Fibroblast of skin of right quadriceps (primary cell): ENCODE data around the gene ZNF584.
A peak's percentile ranks its signal among the peaks of the same experiment; 100 is the strongest.
"Not testable (repeated sequence)": the region's sequence is repeated elsewhere in the genome, so short reads cannot be mapped to it uniquely, and the experiment has no call there.

Experiments
- DNase-seq: peaks from one replicate; pipeline ENCODE4 v3.0.0-alpha.2; 2013

Gene ZNF584

DNA sequence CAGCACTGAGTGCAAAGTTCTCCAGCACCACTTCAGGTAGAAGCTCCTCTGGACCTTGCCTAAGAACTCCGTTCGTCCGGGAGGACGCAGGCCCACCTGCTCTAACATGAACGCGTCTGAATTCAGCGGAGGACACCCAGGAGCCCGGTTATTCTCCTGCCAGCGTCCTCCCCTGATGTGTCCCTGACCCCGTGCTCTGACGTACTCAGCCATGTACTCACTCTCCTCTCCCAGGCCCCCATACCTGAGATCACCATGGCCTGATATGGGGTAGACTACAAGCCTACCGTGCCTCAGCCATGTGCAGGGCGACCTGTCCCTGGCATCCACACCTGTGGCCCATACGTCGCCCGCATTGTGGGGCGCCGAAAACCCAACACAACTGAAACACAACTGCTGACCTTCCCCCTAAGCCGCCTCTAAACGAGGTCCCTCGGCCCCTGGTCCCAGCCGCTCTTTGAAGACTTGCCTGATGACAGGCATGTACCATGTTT lies 744 bp upstream of the ZNF584 start:
- DNase-seq = no peak

DNA sequence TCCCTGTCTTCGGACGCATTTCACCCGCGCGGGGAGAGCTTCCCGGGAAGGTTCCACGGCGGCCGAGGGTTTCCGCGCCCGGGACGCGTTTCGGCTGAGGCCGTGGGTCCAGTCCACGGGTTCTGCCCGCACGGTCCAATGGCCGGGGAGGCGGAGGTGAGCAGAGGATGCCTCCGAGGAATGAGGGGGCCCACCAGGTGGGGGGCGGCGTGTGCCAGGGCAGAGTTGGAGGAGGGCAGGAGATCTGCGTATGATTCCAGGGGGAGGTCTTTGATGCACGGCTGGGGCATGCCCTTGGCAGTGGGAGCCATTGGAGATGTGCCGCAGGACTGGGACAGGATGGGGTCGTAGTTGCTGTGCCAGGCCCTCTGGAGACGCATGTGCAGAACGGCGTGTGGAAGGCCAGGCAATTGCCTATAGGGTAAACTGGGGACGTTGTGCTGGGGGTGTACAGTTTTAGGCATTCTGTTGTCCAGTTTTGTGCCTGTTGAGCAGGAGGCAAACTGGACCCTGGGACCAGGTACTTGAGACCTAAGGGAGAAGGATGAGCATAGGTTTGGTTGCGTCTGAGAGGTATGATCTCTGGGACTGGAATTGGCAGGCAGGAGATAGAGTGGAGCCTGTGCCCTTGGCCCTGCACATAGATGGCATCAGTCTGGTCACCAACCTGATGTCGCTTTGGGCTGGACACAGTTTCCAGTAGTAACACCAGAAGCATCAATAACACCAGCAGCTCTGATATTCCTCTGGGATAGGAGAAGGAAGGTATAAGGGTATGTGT lies 751 bp downstream of the ZNF584 start:
- DNase-seq = no peak

DNA sequence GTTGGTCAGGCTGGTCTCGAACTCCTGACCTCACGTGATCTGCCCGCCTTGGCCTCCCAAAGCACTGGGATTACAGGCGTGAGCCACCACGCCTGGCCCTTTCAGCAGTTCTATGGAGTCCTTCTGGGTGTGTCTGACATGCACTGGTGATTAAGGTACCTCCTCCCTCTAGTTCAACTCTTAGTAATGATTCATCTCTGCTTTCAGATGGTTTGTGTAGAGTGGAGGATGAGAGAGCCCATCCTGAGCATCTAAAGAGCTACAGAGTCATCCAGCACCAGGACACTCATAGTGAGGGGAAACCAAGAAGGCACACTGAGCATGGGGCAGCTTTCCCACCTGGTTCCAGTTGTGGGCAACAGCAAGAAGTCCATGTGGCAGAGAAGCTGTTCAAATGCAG lies 8.2 kb downstream of the ZNF584 start:
- DNase-seq = no peak

DNA sequence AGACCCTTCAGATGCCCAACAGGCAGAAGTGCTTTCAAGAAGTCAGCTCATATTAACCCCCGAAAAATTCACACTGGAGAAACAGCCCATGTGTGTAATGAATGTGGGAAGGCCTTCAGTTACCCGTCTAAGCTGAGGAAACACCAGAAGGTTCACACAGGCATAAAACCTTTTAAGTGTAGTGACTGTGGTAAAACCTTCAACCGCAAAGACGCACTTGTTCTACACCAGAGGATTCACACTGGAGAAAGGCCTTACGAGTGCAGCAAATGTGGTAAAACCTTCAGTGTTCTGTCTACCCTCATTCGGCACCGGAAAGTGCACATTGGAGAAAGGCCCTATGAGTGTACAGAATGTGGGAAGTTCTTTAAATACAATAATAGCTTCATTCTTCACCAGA lies 8.6 kb downstream of the ZNF584 start:
- DNase-seq = no peak

DNA sequence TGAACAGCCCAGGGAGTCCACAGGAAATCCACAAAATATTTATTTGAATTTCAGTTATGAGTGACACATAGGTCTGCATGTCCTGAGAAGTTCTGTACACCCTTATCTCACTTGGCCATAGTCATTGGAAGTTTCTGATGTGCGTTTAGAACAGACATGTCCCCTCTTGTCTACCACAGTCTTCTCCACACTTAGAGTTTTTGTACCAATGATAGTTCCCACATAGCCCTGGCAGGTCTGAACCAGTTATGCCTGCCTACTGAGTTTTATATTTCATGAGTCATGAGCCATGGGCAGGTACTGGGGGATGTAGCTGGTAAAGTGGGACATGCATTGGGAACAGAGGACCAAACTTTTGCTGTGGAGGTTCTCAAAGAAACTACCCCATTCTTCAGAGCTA lies 20.2 kb downstream of the ZNF584 start:
- DNase-seq = no peak

DNA sequence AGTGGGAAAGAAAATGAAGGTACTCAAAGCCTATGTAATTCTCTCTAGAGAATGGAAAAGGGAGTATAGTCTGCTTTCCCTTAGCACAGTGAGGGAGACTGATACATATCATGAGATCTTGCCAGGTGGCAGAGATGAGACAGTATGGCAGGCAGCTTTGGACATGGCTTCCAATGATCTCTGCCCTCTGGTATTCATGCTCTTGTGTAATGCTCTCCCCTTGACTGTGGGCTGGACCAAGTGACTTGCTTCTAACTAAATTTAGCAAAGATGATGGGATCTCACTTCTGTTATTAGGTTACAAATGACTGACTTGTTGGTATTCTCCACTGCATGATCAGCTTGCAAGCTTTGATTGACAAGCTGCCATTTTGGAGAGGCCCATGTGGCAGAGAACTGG lies 21.3 kb downstream of the ZNF584 start:
- DNase-seq = no peak

DNA sequence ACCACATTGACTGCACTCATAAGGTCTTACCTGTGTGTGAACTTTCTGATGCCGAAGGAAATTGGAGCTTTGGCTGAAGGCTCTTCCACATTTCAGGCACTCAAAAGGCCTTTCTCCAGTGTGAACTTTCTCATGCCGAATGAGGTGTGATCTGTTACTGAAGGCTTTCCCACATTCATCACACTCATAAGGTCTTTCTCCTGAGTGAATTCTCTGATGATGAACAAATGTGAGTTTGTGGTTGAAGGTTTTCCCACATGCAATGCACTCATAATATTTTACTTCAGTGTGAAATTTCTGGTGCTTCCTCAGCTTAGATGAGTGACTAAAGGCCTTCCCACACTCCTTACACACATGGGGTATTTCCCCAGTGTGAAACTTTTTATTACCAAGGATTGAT lies 25.8 kb downstream of the ZNF584 start:
- DNase-seq = peak; percentile 16

DNA sequence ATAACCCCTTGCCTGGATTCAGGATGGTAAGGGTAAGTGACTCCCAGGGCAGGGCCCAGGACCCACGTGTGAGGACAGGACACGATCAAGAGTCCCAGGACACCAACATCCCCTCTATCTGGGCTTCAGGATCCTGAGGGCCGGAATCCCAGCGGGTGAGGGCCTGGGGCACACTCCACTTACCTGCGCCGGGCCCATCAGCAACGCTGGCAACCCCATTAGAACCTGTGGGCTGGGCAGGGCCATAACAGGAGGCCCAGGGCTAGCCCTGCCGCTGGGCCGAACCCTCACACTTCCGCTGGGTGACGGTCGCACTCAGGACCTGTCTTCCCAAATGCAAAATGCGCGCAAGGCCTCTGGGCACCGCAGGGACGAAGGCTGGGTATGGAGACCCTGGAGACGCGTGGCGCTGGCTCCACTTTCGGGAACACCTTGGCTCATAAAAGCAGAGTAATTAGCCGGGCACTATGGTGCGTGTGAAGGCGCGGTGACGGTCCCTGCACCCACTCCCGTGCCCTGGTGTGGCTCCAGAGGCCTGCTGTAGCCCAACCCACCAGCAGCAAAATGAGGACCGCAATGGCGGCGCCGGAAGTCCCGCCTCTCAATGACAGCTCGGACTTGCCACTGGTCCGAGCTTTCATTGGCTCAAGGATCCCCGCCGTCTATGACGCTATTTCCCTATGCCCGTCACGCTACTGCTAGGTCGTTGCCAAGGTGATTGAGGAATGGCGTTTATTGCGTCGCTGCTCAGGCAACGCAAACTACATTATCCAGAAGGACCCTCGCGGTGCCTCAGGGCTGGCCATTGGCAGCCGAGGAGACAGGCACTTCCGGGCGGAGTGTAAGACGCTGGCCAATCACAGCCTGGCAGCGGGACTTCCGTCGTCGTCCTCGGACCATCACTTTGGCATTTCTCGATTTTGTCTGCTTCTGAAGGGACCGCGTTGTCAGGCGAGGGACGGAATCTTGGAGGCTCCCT lies 31.4 kb downstream of the ZNF584 start, which contains the start of gene ZNF132:
Gene ZNF132 (minus strand): TSS at position 578 of the 979 bp plus-strand sequence. CDS start 332 bp downstream, at position 246.
- peak; percentile 100 for DNase-seq

DNA sequence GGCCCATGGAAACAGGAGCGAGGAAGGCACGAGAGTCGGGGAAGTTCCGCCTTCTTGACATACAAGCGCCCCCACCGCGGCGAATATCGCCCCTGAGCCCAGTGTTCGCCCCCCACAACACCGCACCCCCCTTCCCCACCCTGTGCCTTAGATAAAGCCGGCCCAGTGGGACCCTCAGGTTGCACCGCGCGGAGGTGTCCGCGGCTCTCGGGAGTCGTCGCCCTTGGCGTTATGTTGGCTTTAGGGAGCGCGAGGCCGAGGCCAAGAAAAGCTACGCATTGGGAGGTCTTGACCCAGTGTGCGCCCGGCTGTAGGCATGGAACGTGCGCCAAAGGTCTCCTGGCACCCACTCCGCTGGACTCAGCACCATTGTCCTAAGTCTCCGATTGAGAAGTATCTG lies 32.1 kb downstream of the ZNF584 start:
- DNase-seq = no peak

DNA sequence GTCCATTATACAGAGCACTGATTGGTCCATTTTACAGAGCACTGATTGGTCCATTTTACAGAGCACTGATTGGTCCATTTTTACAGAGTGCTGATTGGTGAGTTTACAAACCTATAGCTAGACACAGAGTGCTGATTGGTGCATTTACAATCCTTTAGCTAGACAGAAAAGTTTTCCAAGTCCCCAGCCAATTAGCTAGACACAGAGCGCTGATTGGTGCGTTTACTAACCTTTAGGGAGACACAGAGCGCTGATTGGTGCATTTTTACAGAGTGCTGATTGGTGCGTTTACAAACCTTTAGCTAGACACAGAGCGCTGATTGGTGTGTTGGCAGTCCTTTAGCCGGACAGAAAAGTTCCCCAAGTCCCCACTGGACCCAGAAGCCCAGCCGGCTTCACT lies 34.5 kb downstream of the ZNF584 start:
- DNase-seq = not testable (repeated sequence)

DNA sequence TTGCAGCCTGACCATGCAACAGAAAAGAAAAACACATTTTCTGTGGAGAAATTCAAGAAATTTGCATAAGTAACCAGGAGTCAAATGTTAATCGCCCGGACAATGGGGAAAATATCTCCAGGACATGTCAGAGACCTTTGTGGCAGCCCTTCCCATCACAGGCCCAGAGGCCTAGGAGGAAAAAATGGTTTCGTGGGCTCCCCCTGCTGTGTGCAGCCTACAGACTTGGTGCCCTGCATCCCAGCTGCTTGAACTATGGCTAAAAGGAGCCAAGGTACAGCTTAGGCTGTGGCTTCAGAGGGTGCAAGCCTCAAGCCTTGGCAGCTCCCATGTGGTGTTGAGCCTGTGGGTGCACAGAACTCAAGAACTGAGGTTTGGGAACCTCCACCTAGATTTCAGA lies 40.4 kb downstream of the ZNF584 start:
- DNase-seq = not testable (repeated sequence)

DNA sequence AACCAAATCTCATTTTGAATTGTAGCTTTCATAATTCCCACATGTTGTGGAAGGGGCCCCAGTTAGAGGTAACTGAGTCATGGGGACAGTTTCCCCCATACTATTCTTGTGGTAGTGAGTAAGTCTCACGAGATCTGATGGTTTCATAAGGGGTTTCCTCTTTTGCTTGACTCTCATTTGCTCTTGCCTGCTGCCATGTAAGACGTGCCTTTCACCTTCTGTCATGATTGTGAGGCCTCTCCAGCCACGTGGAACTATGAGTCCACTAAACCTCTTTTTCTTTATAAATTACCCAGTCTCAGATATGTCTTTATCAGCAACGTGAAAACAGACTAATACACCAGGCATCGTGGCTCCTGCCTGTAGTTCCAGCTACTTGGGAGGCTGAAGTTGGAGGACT lies 41.5 kb downstream of the ZNF584 start:
- DNase-seq = not testable (repeated sequence)

DNA sequence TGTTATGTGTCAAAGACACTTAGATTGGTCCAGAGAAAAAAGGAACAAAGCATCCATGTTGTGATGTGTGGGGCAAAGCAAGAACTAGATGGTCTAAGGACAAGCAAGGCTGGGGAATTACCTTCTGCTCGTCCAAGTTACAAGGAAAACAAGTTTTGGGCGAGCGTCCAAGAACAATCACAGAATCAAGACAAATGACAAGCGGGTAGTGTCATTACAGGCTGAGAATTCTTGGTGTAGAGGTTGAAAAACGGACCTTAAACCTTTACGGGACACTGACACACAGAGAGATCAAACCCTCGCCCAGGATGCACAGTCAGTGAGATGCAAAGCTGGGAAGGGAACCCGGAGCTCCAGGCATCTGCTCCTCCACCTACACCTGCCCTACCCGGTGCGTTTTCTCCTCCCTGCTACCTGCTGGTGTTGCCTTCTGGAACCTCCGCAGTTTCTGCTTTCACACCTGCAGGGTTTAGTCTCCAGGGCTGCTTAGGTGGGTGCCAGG lies 42.5 kb downstream of the ZNF584 start:
- no peak for DNase-seq

DNA sequence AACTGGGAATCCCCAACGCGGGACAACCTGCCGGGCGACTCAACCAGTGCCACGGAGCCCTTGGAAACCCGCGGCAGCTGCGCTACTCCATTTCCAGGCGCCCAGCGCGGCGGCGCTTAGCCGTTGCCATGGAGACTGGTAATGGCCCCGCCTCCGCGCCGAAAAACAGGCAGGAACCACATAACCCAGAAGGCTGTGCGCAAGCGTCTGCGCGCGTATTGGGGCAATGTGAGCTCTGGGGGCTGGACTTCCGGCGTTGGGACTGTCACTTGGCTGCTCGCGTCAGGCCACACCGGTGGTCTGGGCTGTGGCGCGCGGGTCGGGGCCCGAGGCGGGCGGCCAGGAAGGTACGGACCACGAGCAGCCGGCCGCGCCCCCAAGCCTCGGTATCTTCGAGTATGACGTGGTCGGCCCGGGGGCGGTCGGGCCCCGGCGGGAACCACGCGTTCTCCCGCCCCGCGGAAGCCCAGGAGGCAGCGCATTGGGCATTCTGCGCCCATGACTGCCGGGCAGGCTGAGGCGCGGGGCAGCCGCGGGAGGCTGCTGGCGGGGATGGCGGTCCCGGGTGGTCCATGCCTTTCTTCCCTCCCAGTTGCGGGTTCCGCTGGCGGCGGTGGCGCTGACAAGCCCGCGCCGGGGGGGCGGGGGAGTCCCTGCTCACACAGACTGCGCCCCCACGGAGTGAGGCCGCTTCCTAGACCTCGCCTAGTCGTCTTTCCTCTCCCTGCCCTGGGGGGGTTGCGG lies 43.1 kb downstream of the ZNF584 start, which contains the start of gene ZNF324B:
Gene ZNF324B (plus strand): TSS at position 265 of the 744 bp plus-strand sequence. CDS start 2,080 bp downstream, outside the sequence.
- peak; percentile 93 for DNase-seq

DNA sequence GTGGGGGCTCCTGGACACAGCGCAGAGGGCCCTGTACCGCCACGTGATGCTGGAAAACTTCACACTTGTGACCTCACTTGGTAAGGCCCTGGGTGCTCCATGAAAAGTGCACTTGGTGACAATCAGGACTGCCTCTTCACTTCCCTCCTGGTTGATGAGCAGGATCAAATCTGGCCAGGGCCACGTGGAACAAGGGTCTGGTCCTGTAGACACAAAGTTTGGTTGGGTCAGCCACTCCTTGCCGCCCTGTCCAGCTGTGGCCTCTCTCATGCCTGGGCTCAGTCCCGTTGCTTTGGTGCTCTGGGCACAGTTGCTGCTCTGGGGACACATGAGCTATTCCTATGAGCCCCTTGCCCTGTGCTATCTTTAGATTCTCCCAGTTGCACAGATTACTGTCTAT lies 45.3 kb downstream of the ZNF584 start:
- no peak for DNase-seq

DNA sequence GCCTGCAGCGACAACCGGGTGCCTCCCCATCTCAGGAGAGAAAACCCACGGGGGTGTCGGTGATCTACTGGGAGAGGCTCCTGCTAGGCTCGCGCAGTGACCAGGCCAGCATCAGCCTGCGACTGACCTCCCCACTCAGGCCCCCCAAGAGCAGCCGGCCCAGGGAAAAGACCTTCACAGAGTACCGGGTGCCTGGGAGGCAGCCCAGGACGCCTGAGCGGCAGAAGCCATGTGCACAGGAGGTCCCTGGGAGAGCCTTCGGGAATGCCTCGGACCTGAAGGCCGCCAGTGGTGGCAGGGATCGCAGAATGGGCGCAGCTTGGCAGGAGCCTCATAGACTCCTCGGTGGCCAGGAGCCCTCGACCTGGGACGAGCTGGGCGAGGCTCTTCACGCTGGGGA lies 46.9 kb downstream of the ZNF584 start:
- DNase-seq = no peak

DNA sequence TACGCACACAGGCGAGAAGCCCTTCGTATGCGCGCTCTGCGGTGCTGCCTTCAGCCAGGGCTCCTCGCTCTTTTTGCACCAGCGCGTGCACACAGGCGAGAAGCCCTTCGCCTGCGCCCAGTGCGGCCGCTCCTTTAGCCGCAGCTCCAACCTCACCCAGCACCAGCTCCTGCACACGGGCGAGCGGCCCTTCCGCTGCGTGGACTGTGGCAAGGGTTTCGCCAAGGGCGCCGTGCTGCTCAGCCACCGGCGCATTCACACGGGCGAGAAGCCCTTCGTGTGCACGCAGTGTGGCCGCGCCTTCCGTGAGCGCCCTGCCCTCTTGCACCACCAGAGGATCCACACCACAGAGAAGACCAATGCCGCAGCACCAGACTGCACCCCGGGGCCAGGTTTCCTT lies 47.7 kb downstream of the ZNF584 start:
- no peak for DNase-seq

DNA sequence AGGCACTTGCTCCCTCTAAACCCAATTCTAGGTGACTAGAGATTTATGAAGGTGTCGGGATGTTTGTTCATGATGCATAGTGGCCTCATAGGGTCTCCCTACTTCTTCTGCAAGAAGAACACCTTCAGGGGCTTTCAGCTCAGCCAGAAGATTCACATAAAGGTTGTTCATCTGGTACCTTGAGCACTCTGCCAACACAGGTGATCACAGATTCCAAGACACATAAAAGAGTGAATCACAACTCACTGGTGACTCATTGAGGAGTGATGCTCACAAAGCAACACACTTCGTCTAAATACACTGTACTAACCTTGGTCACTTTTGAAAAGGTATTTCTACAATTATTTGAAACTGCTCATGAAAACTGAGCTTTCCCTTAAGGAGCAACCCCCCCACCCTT lies 51.6 kb downstream of the ZNF584 start:
- DNase-seq = no peak

DNA sequence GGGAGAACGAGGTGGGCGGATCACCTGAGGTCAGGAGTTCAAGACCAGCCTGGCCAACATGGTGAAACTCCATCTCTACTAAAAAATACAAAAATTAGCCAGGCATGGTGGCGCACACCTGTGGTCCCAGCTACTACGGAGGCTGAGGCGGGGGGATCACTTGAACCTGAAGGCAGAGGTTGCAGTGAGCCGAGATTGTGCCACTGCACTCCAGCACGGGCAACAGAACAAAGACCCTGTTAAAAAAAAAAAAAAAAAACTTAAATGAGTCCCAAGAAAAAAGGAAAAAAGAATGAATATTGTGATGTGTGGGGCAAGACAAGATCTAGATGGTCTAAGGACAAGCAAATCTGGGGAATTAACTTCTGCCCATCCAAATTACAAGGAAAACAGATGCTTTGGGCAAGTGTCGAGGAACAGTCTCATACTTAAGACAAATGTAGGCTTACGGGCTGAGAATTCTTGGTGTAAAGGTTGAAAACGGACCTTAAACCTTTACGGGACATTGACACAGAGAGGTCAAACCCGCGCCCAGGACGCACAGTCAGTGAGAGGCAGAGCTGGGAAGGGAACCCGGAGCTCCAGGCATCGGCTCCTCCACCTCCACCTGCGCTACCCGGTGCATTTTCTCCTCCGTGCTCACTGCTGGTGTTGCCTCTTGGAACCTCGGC lies 57.8 kb downstream of the ZNF584 start:
- DNase-seq = no peak

DNA sequence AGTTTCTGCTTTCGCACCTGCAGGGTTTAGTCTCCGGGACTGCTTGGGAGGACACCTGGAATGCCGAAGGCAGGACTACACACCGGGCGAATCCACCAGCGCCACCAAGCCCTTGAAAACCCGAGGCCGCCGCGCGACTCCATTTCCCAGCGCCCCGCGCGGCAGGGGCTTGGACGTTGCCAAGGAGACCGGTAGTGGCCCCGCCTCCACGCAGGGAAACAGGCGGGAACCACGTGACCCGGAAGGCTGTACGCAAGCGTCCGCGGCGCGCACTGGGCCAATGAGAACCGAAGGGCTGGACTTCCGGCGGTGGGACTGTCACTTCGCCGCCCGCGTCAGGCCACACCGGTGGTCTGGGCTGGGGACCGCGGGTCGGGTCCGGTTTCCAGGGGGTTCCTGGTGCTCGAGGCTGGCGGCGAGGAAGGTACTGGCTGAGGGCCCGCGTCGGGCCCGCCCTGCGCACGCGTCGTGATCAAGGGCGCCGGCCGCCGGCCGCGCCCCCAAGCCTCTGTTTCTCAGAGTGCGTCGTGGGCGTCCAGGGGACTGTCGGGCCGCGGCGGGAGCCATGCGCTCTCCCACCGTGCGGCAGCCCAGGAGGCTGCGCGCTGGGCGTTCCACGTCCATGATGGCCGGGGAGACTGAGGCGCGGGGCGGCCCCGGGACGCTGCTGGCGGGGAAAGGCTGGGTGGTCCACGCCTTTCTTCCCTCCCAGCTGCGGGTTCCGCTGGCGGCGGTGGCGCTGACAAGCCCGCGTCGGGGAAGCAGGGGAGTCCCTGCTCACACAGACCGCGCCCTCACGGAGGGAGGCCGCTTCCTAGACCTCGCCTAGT lies 58.5 kb downstream of the ZNF584 start, which contains the start of gene ZNF324:
Gene ZNF324 (plus strand): TSS at position 321 of the 830 bp plus-strand sequence. CDS start 2,106 bp downstream, outside the sequence.
- peak; percentile 94 for DNase-seq
